ENCODE data around the gene FASTK.

DNA sequence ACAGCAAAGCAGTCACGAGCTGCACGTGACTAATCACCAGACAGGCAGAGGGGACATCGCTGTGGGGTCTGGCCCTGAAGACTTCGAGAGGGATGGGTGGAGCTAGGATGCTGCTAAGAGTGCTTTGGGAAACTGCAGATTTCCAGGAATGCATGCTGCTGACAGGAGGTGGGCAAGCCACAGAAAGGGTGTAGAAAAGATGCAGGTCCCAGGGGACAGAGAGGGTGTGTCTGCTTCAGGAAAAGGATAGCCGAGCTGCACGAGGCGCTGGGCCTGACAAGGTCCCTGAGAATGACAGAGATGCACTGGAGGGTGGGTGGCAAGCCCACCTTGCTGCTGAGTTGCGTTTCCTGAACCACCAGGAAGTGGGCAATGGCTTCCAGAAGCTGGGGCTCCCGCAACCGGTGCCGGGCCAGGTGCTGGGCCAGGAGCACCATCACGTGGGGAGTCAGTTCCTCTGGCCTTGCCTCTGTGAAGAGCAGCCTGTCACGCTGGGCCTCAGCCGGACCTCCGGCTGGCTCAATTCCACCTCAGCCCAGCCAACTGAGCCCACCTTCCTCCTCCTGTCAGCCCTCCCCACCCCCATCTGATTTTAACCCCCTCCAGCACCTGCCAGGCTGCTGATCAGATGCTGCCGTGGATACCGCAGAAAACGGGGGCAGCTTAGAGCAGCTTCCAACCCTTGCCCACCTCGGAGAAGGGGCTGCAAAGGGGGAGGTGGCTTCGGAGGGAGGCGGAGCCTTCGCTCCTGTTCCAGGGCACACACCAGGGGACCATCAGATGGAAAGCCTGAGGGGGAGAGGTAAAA lies 2.2 kb downstream of the FASTK start:
- TF ChIP-seq POLR2AphosphoS5 (IDR thresholded peaks at IDR 0.05), result peak in 2 of 3 donors; percentile 42 to 59
- TF ChIP-seq, protein P1, sequence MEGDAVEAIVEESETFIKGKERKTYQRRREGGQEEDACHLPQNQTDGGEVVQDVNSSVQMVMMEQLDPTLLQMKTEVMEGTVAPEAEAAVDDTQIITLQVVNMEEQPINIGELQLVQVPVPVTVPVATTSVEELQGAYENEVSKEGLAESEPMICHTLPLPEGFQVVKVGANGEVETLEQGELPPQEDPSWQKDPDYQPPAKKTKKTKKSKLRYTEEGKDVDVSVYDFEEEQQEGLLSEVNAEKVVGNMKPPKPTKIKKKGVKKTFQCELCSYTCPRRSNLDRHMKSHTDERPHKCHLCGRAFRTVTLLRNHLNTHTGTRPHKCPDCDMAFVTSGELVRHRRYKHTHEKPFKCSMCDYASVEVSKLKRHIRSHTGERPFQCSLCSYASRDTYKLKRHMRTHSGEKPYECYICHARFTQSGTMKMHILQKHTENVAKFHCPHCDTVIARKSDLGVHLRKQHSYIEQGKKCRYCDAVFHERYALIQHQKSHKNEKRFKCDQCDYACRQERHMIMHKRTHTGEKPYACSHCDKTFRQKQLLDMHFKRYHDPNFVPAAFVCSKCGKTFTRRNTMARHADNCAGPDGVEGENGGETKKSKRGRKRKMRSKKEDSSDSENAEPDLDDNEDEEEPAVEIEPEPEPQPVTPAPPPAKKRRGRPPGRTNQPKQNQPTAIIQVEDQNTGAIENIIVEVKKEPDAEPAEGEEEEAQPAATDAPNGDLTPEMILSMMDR (IDR thresholded peaks at IDR 0.05 in 8 of 11, conservative IDR thresholded peaks at IDR 0.05 in 3 of 11), result no peak
- TF ChIP-seq POLR2A (IDR thresholded peaks at IDR 0.05), result no peak
